CD4-positive, alpha-beta T cell (primary cell): ENCODE measurements around the gene ANKRD63. TPM values are rescaled to one million over a fixed set of nuclear protein-coding genes. Genes with fewer than 3 reads are reported as not detected.

Source experiments
- ATAC-seq: fragments of 200-7000 bp; cut with Tn5 transposase; one replicate; pipeline ENCODE4 v1.10.0; 2022; ENCODE audit warnings: mild to moderate bottlenecking; ENCODE audit not compliant: poor library complexity
- CTCF ChIA-PET: fragments of 350-600 bp; sonication (Branson Sonifier 250); formaldehyde crosslinking; loops from one replicate; lab custom pipeline; 2021; ENCODE audit warnings: antibody characterized with exemption, inconsistent platforms; lab: Charles Lee
- POLR2A ChIA-PET: fragments of 350-600 bp; sonication (Branson Sonifier 250); formaldehyde crosslinking; loops from one replicate; lab custom pipeline; 2021; ENCODE audit warnings: antibody characterized with exemption, inconsistent platforms; lab: Charles Lee
- DNase-seq, 14 experiments: peaks; one replicate each; pipeline ENCODE4 v3.0.0-alpha.2; 2013 to 2020; ENCODE audit warnings: mixed read lengths in 2 of 14
- H3K27ac ChIP-seq, 2 donors: one replicate each; pipeline versions ENCODE4 v1.5.1 to v1.7.0; 2013; ENCODE audit warnings: low read length in 2 of 2, low read depth in 1 of 2, mild to moderate bottlenecking in 1 of 2
- H3K27me3 ChIP-seq, 2 experiments: 1 replicate in 1 of 2; 2 replicates in 1 of 2; pipeline versions ENCODE4 v1.6.1 to v1.7.0; 2013; ENCODE audit warnings: low read length in 2 of 2, control low read depth in 1 of 2, mild to moderate bottlenecking in 1 of 2, moderate library complexity in 1 of 2; ENCODE audit not compliant: insufficient read depth in 2 of 2, control insufficient read depth in 1 of 2
- H3K36me3 ChIP-seq: one replicate; pipeline ENCODE4 v1.6.1; 2013; ENCODE audit warnings: low read length, control low read depth; ENCODE audit not compliant: insufficient read depth
- H3K4me1 ChIP-seq: one replicate; pipeline ENCODE4 v1.6.1; 2013; ENCODE audit warnings: low read length, control low read depth; ENCODE audit not compliant: insufficient read depth
- H3K4me3 ChIP-seq: one replicate; pipeline ENCODE4 v1.5.1; 2013; ENCODE audit warnings: mild to moderate bottlenecking, low read length, moderate library complexity
- H3K9me3 ChIP-seq, 2 experiments: 1 replicate in 1 of 2; 2 replicates in 1 of 2; pipeline versions ENCODE4 v1.6.1 to v1.7.0; 2013; ENCODE audit warnings: low read length in 2 of 2, mild to moderate bottlenecking in 2 of 2, control low read depth in 1 of 2, moderate library complexity in 1 of 2; ENCODE audit not compliant: control insufficient read depth in 1 of 2, insufficient read depth in 1 of 2
- H3K27ac Mint-ChIP-seq: one replicate; pipeline ENCODE4 v1.8.0; 2020; ENCODE audit warnings: mixed read lengths
- H3K27me3 Mint-ChIP-seq: one replicate; pipeline ENCODE4 v1.8.0; 2021; ENCODE audit warnings: mixed read lengths
- H3K36me3 Mint-ChIP-seq: one replicate; pipeline ENCODE4 v1.8.0; 2021; ENCODE audit warnings: low read depth, mixed read lengths
- H3K4me1 Mint-ChIP-seq: one replicate; pipeline ENCODE4 v1.8.0; 2021; ENCODE audit warnings: low read depth, mixed read lengths
- H3K4me3 Mint-ChIP-seq: one replicate; pipeline ENCODE4 v1.8.0; 2020; ENCODE audit warnings: mild to moderate bottlenecking, mixed read lengths
- H3K9me3 Mint-ChIP-seq: one replicate; pipeline ENCODE4 v1.8.0; 2020; ENCODE audit warnings: mixed read lengths
- intact Hi-C, 2 experiments: fragments of 100-400 bp; cut with DNase I in 1 of 2; cut with micrococcal nuclease in 1 of 2; formaldehyde crosslinking; loops; one replicate each; pipeline versions ENCODE4 v1.15.1 to v1.9.0; 2023 to 2025; cut with DNase I, micrococcal nuclease
- total RNA-seq, 174 experiments: library from RNA in 2 of 174; stranded (reverse) in 2 of 174; gene quantifications; one replicate each; pipeline ENCODE4 v1.2.3 and lab custom pipeline; 2021 to 2026
- TF ChIP-seq, protein P1 (sequence below): fragments of 200-600 bp; IDR thresholded peaks from one replicate; pipeline ENCODE4 v1.8.0; 2022; ENCODE audit warnings: antibody characterized with exemption, mild to moderate bottlenecking

ANKRD63 gene
- total RNA-seq, 2 experiments from 2014 or later, result not detected

DNA sequence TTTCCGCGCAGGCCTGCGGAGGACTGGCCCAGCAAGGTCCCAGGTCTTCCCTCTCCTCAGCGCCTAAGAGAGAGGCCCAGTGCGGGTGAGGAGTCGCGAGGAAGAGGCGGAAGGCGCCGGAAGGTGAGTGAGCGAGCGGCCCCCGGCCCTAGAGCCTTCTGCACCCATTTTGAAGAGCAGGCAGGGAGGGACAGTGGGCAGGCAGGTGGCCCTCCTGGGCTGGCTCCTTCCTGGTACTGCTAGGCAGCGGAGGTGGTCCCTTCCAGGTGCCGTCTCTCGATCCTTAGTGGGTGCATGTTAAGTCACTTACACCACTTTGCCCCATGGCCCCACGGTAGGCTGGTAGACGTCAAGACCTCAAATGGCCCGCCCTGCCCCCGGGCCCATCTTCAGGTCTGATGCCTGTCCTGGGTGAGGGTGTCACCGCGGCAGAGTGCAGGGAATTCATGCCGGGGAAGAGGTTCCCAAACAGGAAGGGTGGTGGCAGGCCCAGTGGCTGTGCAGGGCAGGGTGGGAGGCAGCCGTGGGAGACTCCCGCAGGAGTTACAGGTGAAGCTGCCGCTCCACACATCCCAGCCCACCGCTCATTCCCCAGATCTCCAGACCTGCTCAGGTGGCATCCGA is 29.6 kb downstream of the ANKRD63 start:
- Mint-ChIP-seq H3K36me3 (no peaks in the 10 kb centered on the region), H3K4me1 (peaks cover 9% of the 10 kb centered on the region), H3K27ac (no peak overlapping the region), H3K27me3 (peaks cover 37% of the 10 kb centered on the region), H3K4me3 (peak overlapping the region; percentile 74), H3K9me3 (no peaks in the 10 kb centered on the region)
- Histone ChIP-seq H3K27me3 (peaks cover 20 to 30% of the 10 kb centered on the region in 2 experiments), H3K36me3 (no peaks in the 10 kb centered on the region), H3K9me3 (no peaks in the 10 kb centered on the region), H3K27ac (no peak overlapping the region), H3K4me1 (peaks cover 26% of the 10 kb centered on the region), H3K4me3 (peak overlapping the region; percentile 50)
- TF ChIP-seq, protein P1, sequence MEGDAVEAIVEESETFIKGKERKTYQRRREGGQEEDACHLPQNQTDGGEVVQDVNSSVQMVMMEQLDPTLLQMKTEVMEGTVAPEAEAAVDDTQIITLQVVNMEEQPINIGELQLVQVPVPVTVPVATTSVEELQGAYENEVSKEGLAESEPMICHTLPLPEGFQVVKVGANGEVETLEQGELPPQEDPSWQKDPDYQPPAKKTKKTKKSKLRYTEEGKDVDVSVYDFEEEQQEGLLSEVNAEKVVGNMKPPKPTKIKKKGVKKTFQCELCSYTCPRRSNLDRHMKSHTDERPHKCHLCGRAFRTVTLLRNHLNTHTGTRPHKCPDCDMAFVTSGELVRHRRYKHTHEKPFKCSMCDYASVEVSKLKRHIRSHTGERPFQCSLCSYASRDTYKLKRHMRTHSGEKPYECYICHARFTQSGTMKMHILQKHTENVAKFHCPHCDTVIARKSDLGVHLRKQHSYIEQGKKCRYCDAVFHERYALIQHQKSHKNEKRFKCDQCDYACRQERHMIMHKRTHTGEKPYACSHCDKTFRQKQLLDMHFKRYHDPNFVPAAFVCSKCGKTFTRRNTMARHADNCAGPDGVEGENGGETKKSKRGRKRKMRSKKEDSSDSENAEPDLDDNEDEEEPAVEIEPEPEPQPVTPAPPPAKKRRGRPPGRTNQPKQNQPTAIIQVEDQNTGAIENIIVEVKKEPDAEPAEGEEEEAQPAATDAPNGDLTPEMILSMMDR, result no peak
- ChIA-PET POLR2A (interaction anchor here (0.5 kb wide), 1 partner anchor 289 kb away, joined by 3 read pairs; no protein-coding TSS in a partner anchor), CTCF (no interaction called here)
- ATAC-seq (no peak), DNase-seq (no peak)
- intact Hi-C loops, result no loop called here

DNA sequence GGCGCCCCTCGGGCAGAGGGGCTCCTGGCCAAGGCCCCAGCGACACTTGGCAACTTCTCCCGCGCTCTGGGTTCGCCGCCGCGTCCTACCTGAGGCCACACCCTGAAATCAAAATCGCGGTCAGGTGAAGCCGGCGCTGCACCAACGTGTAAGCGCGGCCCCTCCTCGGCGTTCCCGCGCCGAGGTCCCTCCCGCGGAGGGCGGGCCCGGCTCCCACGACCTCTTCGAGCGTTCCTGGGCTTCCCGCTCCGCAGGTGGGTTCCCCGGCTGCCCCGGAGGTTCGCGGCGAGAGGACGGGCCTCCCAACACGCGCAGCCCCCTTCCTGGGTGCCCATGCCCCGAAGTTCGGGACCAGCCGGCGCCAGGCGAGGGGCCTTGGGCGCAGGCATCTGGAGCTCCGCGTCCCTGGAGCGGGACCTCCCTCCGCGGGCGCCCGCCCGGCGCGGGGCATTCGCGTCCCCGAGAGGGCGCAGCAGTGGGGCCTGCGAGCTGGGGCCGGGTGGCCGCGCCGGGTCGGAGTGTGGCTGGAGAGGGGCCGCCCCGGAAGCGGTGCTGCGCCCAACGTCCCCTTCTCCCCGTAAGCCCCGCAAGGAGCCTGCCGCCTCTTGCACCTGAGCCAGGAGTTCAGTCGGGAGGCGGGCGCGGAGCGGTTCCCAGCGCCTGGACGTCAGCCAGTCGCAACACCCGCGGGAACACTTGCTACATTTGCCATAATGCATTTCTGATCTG is 30.3 kb downstream of the ANKRD63 start:
- POLR2A ChIA-PET, result interaction anchor here (0.5 to 0.6 kb wide), 2 partner anchors 73 to 288 kb away, joined by 3 to 4 read pairs; no protein-coding TSS in a partner anchor
- H3K4me1 Mint-ChIP-seq, result peaks cover 9% of the 10 kb centered on the region
- Histone ChIP-seq H3K27ac (no peak overlapping the region), H3K4me3 (peak overlapping the region; percentile 50), H3K4me1 (peaks cover 26% of the 10 kb centered on the region), H3K9me3 (no peaks in the 10 kb centered on the region), H3K27me3 (peaks cover 20 to 30% of the 10 kb centered on the region in 2 experiments), H3K36me3 (no peaks in the 10 kb centered on the region)
- H3K9me3 Mint-ChIP-seq, result no peaks in the 10 kb centered on the region
- TF ChIP-seq, protein P1, result no peak
- DNase-seq (peak in 2 of 14 experiments; percentile 8 to 20), ATAC-seq (peak; percentile 55)
- CTCF ChIA-PET, result no interaction called here
- H3K27me3 Mint-ChIP-seq, result peaks cover 37% of the 10 kb centered on the region
- H3K27ac Mint-ChIP-seq, result no peak overlapping the region
- intact Hi-C loops, result no loop called here
- no peaks in the 10 kb centered on the region for H3K36me3 Mint-ChIP-seq
- peak overlapping the region; percentile 74 for H3K4me3 Mint-ChIP-seq

DNA sequence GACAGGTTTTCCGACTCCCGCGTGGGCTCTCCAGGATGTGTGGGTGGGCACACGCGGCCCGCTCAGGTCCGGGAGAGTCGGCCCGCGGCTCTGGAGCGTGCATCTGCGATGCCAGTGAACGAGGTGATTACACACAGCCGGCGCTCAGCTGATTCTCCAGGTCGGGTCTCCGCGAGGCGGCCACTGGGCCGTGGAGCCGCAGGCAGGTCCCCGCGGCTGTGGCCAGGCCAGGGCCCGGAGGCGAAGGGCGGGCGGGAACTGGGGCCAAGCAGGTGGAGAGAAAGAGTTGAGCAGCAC is 30.8 kb downstream of the ANKRD63 start:
- Histone ChIP-seq H3K9me3 (no peaks in the 10 kb centered on the region), H3K36me3 (no peaks in the 10 kb centered on the region), H3K4me3 (peak overlapping the region; percentile 50), H3K4me1 (peaks cover 26% of the 10 kb centered on the region), H3K27ac (no peak overlapping the region), H3K27me3 (peaks cover 20 to 30% of the 10 kb centered on the region in 2 experiments)
- no peak overlapping the region for H3K4me3 Mint-ChIP-seq
- H3K27ac Mint-ChIP-seq, result no peak overlapping the region
- CTCF ChIA-PET, result no interaction called here
- H3K27me3 Mint-ChIP-seq, result peaks cover 37% of the 10 kb centered on the region
- intact Hi-C loops, result no loop called here
- peaks cover 9% of the 10 kb centered on the region for H3K4me1 Mint-ChIP-seq
- H3K36me3 Mint-ChIP-seq, result no peaks in the 10 kb centered on the region
- TF ChIP-seq, protein P1, result no peak
- DNase-seq (no peak), ATAC-seq (no peak)
- no peaks in the 10 kb centered on the region for H3K9me3 Mint-ChIP-seq
- POLR2A ChIA-PET, result interaction anchor here (0.6 kb wide), 1 partner anchor 73 kb away, joined by 4 read pairs; no protein-coding TSS in a partner anchor
